Measurements from ENCODE around the gene ITGB6. TPM values are rescaled to one million over a fixed set of nuclear protein-coding genes. Genes with fewer than 3 reads are reported as not detected.

Gene ITGB6
- total RNA-seq, 1 experiment from 2014 or later, result not detected

- no peak for TF ChIP-seq SP1 (CRISPR knock-in tag; conservative IDR thresholded peaks at IDR 0.05)
- TF ChIP-seq, protein P1, sequence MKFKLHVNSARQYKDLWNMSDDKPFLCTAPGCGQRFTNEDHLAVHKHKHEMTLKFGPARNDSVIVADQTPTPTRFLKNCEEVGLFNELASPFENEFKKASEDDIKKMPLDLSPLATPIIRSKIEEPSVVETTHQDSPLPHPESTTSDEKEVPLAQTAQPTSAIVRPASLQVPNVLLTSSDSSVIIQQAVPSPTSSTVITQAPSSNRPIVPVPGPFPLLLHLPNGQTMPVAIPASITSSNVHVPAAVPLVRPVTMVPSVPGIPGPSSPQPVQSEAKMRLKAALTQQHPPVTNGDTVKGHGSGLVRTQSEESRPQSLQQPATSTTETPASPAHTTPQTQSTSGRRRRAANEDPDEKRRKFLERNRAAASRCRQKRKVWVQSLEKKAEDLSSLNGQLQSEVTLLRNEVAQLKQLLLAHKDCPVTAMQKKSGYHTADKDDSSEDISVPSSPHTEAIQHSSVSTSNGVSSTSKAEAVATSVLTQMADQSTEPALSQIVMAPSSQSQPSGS (CRISPR knock-in tag; IDR thresholded peaks at IDR 0.05; ENCODE audit: borderline replicate concordance, low read depth), result no peak
- TF ChIP-seq OVOL2 (CRISPR knock-in tag; IDR thresholded peaks at IDR 0.05; ENCODE audit: borderline replicate concordance), result no peak
- TF ChIP-seq NR2C2 (CRISPR knock-in tag; IDR thresholded peaks at IDR 0.05), result no peak
- TF ChIP-seq FOXP1 (CRISPR knock-in tag; IDR thresholded peaks at IDR 0.05; ENCODE audit: borderline replicate concordance), result no peak
- no peak for TF ChIP-seq ETV6 (CRISPR knock-in tag; IDR thresholded peaks at IDR 0.05)
- TF ChIP-seq, protein P2, sequence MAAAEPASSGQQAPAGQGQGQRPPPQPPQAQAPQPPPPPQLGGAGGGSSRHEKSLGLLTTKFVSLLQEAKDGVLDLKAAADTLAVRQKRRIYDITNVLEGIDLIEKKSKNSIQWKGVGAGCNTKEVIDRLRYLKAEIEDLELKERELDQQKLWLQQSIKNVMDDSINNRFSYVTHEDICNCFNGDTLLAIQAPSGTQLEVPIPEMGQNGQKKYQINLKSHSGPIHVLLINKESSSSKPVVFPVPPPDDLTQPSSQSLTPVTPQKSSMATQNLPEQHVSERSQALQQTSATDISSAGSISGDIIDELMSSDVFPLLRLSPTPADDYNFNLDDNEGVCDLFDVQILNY (CRISPR knock-in tag; IDR thresholded peaks at IDR 0.05), result no peak
- no peak for TF ChIP-seq SMAD4 (CRISPR knock-in tag; IDR thresholded peaks at IDR 0.05)
- TF ChIP-seq FOXJ3 (CRISPR knock-in tag; IDR thresholded peaks at IDR 0.05; ENCODE audit: borderline replicate concordance), result no peak
- TF ChIP-seq HMGXB4 (CRISPR knock-in tag; IDR thresholded peaks at IDR 0.05), result no peak
- H3K36me3 Mint-ChIP-seq, result no peaks in the 10 kb centered on the region
- no peak overlapping the region for H3K27ac Mint-ChIP-seq
- no peak for DNase-seq (ENCODE audit: low spot score)
- peaks cover 9% of the 10 kb centered on the region; the same call in 1 of the 2 replicates for H3K4me1 Mint-ChIP-seq
- ATAC-seq, result no peak
- H3K4me3 Mint-ChIP-seq, result no peak overlapping the region
- H3K9me3 Mint-ChIP-seq, result no peaks in the 10 kb centered on the region
- no peaks in the 10 kb centered on the region for H3K27me3 Mint-ChIP-seq (ENCODE audit: low read depth)
- ChIA-PET POLR2A (no interaction called here), CTCF (no interaction called here)
These were observed 34.1 kb downstream of the ITGB6 start for GRCh38 chr2:160165996-160166395.

DNA sequence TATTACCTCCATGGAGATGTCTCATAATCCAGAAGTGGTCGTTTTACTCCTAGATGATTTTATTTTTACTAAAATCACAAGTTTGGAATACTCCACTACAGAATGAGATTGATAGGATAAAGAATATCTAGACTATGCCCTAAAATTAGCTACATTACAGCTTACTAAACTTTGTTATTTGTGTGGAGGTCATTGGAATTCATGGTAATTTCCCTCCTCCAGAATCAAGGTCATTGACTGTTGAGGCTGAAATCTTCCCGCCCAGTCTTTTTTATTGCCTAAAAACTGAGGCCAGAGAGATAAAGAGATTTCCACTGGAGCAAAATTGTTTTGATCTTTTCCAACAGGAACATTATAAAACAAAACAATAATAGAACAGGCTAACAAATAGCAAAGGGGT is 35.0 kb downstream of the ITGB6 start:
- CTCF ChIA-PET, result interaction anchor here (1.0 kb wide), 1 partner anchor 55 kb away, joined by 3 read pairs; no protein-coding TSS in a partner anchor
- POLR2A ChIA-PET, result no interaction called here
- TF ChIP-seq GRHL2 (CRISPR knock-in tag; IDR thresholded peaks at IDR 0.05; ENCODE audit: insufficient replicate concordance, severe bottlenecking), result no peak
- TF ChIP-seq, protein P3, sequence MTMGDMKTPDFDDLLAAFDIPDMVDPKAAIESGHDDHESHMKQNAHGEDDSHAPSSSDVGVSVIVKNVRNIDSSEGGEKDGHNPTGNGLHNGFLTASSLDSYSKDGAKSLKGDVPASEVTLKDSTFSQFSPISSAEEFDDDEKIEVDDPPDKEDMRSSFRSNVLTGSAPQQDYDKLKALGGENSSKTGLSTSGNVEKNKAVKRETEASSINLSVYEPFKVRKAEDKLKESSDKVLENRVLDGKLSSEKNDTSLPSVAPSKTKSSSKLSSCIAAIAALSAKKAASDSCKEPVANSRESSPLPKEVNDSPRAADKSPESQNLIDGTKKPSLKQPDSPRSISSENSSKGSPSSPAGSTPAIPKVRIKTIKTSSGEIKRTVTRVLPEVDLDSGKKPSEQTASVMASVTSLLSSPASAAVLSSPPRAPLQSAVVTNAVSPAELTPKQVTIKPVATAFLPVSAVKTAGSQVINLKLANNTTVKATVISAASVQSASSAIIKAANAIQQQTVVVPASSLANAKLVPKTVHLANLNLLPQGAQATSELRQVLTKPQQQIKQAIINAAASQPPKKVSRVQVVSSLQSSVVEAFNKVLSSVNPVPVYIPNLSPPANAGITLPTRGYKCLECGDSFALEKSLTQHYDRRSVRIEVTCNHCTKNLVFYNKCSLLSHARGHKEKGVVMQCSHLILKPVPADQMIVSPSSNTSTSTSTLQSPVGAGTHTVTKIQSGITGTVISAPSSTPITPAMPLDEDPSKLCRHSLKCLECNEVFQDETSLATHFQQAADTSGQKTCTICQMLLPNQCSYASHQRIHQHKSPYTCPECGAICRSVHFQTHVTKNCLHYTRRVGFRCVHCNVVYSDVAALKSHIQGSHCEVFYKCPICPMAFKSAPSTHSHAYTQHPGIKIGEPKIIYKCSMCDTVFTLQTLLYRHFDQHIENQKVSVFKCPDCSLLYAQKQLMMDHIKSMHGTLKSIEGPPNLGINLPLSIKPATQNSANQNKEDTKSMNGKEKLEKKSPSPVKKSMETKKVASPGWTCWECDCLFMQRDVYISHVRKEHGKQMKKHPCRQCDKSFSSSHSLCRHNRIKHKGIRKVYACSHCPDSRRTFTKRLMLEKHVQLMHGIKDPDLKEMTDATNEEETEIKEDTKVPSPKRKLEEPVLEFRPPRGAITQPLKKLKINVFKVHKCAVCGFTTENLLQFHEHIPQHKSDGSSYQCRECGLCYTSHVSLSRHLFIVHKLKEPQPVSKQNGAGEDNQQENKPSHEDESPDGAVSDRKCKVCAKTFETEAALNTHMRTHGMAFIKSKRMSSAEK (CRISPR knock-in tag; IDR thresholded peaks at IDR 0.05; ENCODE audit: borderline replicate concordance), result no peak
- no peak for TF ChIP-seq MYBL2 (CRISPR knock-in tag; IDR thresholded peaks at IDR 0.05)
- TF ChIP-seq, protein P4, sequence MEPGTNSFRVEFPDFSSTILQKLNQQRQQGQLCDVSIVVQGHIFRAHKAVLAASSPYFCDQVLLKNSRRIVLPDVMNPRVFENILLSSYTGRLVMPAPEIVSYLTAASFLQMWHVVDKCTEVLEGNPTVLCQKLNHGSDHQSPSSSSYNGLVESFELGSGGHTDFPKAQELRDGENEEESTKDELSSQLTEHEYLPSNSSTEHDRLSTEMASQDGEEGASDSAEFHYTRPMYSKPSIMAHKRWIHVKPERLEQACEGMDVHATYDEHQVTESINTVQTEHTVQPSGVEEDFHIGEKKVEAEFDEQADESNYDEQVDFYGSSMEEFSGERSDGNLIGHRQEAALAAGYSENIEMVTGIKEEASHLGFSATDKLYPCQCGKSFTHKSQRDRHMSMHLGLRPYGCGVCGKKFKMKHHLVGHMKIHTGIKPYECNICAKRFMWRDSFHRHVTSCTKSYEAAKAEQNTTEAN (CRISPR knock-in tag; IDR thresholded peaks at IDR 0.05), result no peak
- TF ChIP-seq RELA (CRISPR knock-in tag; IDR thresholded peaks at IDR 0.05; ENCODE audit: borderline replicate concordance), result no peak
- TF ChIP-seq, protein P5, sequence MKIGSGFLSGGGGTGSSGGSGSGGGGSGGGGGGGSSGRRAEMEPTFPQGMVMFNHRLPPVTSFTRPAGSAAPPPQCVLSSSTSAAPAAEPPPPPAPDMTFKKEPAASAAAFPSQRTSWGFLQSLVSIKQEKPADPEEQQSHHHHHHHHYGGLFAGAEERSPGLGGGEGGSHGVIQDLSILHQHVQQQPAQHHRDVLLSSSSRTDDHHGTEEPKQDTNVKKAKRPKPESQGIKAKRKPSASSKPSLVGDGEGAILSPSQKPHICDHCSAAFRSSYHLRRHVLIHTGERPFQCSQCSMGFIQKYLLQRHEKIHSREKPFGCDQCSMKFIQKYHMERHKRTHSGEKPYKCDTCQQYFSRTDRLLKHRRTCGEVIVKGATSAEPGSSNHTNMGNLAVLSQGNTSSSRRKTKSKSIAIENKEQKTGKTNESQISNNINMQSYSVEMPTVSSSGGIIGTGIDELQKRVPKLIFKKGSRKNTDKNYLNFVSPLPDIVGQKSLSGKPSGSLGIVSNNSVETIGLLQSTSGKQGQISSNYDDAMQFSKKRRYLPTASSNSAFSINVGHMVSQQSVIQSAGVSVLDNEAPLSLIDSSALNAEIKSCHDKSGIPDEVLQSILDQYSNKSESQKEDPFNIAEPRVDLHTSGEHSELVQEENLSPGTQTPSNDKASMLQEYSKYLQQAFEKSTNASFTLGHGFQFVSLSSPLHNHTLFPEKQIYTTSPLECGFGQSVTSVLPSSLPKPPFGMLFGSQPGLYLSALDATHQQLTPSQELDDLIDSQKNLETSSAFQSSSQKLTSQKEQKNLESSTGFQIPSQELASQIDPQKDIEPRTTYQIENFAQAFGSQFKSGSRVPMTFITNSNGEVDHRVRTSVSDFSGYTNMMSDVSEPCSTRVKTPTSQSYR (CRISPR knock-in tag; IDR thresholded peaks at IDR 0.05), result no peak
- no peak for TF ChIP-seq HMGXB4 (CRISPR knock-in tag; IDR thresholded peaks at IDR 0.05)
- no peak for TF ChIP-seq ZNF219 (CRISPR knock-in tag; IDR thresholded peaks at IDR 0.05; ENCODE audit: borderline replicate concordance)
- TF ChIP-seq FOXP1 (CRISPR knock-in tag; IDR thresholded peaks at IDR 0.05; ENCODE audit: borderline replicate concordance), result no peak
- TF ChIP-seq, protein P6, sequence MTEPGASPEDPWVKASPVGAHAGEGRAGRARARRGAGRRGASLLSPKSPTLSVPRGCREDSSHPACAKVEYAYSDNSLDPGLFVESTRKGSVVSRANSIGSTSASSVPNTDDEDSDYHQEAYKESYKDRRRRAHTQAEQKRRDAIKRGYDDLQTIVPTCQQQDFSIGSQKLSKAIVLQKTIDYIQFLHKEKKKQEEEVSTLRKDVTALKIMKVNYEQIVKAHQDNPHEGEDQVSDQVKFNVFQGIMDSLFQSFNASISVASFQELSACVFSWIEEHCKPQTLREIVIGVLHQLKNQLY (CRISPR knock-in tag; IDR thresholded peaks at IDR 0.05), result no peak
- TF ChIP-seq ZNF138 (CRISPR knock-in tag; conservative IDR thresholded peaks at IDR 0.05), result no peak

More for the DNA sequence above, 35.0 kb downstream of the ITGB6 start:
- H3K36me3 Mint-ChIP-seq, result no peaks in the 10 kb centered on the region
- DNase-seq (ENCODE audit: low spot score), result no peak
- H3K4me3 Mint-ChIP-seq, result no peak overlapping the region
- no peaks in the 10 kb centered on the region for H3K9me3 Mint-ChIP-seq
- no peak for ATAC-seq
- no peak overlapping the region for H3K27ac Mint-ChIP-seq
- no peaks in the 10 kb centered on the region for H3K27me3 Mint-ChIP-seq (ENCODE audit: low read depth)
- peaks cover 6% of the 10 kb centered on the region; the same call in 1 of the 2 replicates for H3K4me1 Mint-ChIP-seq

Measured in WTC11 (cell line).